HEK293 (cell line): ENCODE data around the gene NEK10.

ENCODE experiments used
- CTCF ChIA-PET: fragments of 350-600 bp; formaldehyde crosslinking; extraction: SDS; loops from one replicate; lab custom pipeline; 2021; ENCODE audit warnings: antibody characterized with exemption; lab: Yijun Ruan, JAX
- POLR2A ChIA-PET: fragments of 300-600 bp; formaldehyde crosslinking; extraction: SDS; loops from one replicate; lab custom pipeline; 2020; ENCODE audit warnings: antibody characterized with exemption, inconsistent platforms; lab: Yijun Ruan, JAX
- H3K27ac ChIP-seq: fragments of 200-500 bp; sonication (Bioruptor generic); 2 replicates; pipeline ENCODE4 v1.5.1; 2014; ENCODE audit warnings: low read depth, low read length, control low read depth, inconsistent platforms; ENCODE audit errors: extremely low read depth
- H3K36me3 ChIP-seq, 2 experiments: fragments of 200-500 bp in 1 of 2; sonication (Bioruptor generic) in 1 of 2; 1 replicate in 1 of 2; 2 replicates in 1 of 2; pipeline ENCODE4 v1.5.1; 2014 to 2017; ENCODE audit warnings: inconsistent platforms in 2 of 2, low read length in 2 of 2; ENCODE audit not compliant: control insufficient read depth in 2 of 2, insufficient read depth in 1 of 2
- H3K4me1 ChIP-seq: fragments of 200-500 bp; sonication (Bioruptor generic); 2 replicates; pipeline ENCODE4 v1.5.1; 2014; ENCODE audit warnings: mild to moderate bottlenecking, low read length, inconsistent platforms; ENCODE audit not compliant: control insufficient read depth, insufficient read depth
- H3K4me3 ChIP-seq: 2 replicates; pipeline ENCODE4 v1.5.1; 2011; ENCODE audit warnings: low read depth, mild to moderate bottlenecking, control low read depth, low read length, moderate library complexity
- H3K9me3 ChIP-seq: fragments of 200-500 bp; sonication (Bioruptor generic); 2 replicates; pipeline ENCODE4 v1.5.1; 2014; ENCODE audit warnings: low read depth, low read length, inconsistent platforms; ENCODE audit not compliant: control insufficient read depth, insufficient read depth
- KLF16 ChIP-seq: fragments of 450-650 bp; formaldehyde crosslinking; IDR thresholded peaks from 2 replicates; pipeline ENCODE4 v1.5.1; 2017; ENCODE audit warnings: missing biosample characterization, missing genetic modification characterization
- PRDM1 ChIP-seq: fragments of 450-650 bp; formaldehyde crosslinking; IDR thresholded peaks from 2 replicates; pipeline ENCODE4; 2016; ENCODE audit warnings: missing biosample characterization, missing genetic modification characterization
- PRDM2 ChIP-seq: fragments of 450-650 bp; formaldehyde crosslinking; IDR thresholded peaks from 2 replicates; pipeline ENCODE4 v1.5.1; 2016; ENCODE audit warnings: missing biosample characterization, missing genetic modification characterization, borderline replicate concordance
- SCRT2 ChIP-seq: fragments of 450-650 bp; formaldehyde crosslinking; IDR thresholded peaks from 2 replicates; pipeline ENCODE4 v1.5.1; 2016; ENCODE audit warnings: missing biosample characterization, missing genetic modification characterization
- SP2 ChIP-seq: fragments of 450-650 bp; formaldehyde crosslinking; IDR thresholded peaks from 2 replicates; pipeline ENCODE4 v1.5.1; 2016; ENCODE audit warnings: missing biosample characterization, missing genetic modification characterization
- TCF7L2 ChIP-seq: IDR thresholded peaks from 2 replicates; pipeline ENCODE4 v1.6.1; 2011; ENCODE audit warnings: low read depth, mild to moderate bottlenecking, inconsistent platforms, low read length, moderate library complexity, borderline replicate concordance
- TSHZ1 ChIP-seq: fragments of 450-650 bp; formaldehyde crosslinking; IDR thresholded peaks from 2 replicates; pipeline ENCODE4 v1.5.1; 2016; ENCODE audit warnings: missing biosample characterization, missing genetic modification characterization, borderline replicate concordance
- YY2 ChIP-seq: fragments of 450-650 bp; formaldehyde crosslinking; IDR thresholded peaks from 2 replicates; pipeline ENCODE4 v1.5.1; 2016; ENCODE audit warnings: missing biosample characterization, missing genetic modification characterization
- ZNF157 ChIP-seq: fragments of 450-650 bp; formaldehyde crosslinking; IDR thresholded peaks from 2 replicates; pipeline ENCODE4 v1.5.1; 2016; ENCODE audit warnings: missing biosample characterization, missing genetic modification characterization
- ZNF184 ChIP-seq: fragments of 450-650 bp; IDR thresholded peaks from 2 replicates; pipeline ENCODE4 v1.5.1; 2018; ENCODE audit warnings: missing biosample characterization, mild to moderate bottlenecking, missing genetic modification characterization
- ZNF274 ChIP-seq, 2 experiments: fragments of 200-500 bp in 1 of 2; fragments of 450-650 bp in 1 of 2; sonication (Bioruptor generic) in 1 of 2; formaldehyde crosslinking in 1 of 2; IDR thresholded peaks; 2 replicates each; pipeline versions ENCODE4 v1.5.1 to v1.6.1; 2014 to 2016; ENCODE audit warnings: borderline replicate concordance in 1 of 2, inconsistent platforms in 1 of 2, low read length in 1 of 2, missing biosample characterization in 1 of 2, missing genetic modification characterization in 1 of 2
- ZNF391 ChIP-seq: fragments of 450-650 bp; formaldehyde crosslinking; IDR thresholded peaks from 2 replicates; pipeline ENCODE4 v1.5.1; 2016; ENCODE audit warnings: low read depth, missing biosample characterization, missing genetic modification characterization, borderline replicate concordance
- ZNF404 ChIP-seq: fragments of 450-650 bp; formaldehyde crosslinking; IDR thresholded peaks from 2 replicates; pipeline ENCODE4 v1.5.1; 2017; ENCODE audit warnings: missing biosample characterization, missing genetic modification characterization
- ZNF433 ChIP-seq: fragments of 450-650 bp; formaldehyde crosslinking; IDR thresholded peaks from 2 replicates; pipeline ENCODE4 v1.5.1; 2016; ENCODE audit warnings: missing biosample characterization, missing genetic modification characterization, low read depth
- ZNF501 ChIP-seq: fragments of 450-650 bp; formaldehyde crosslinking; IDR thresholded peaks from 2 replicates; pipeline ENCODE4 v1.5.1; 2016; ENCODE audit warnings: missing biosample characterization, missing genetic modification characterization
- ZNF521 ChIP-seq: fragments of 450-650 bp; formaldehyde crosslinking; IDR thresholded peaks from 2 replicates; pipeline ENCODE4 v1.5.1; 2017; ENCODE audit warnings: missing biosample characterization, mild to moderate bottlenecking, missing genetic modification characterization
- ZNF555 ChIP-seq: fragments of 450-650 bp; formaldehyde crosslinking; conservative IDR thresholded peaks from 2 replicates; pipeline ENCODE4 v1.5.1; 2017; ENCODE audit warnings: missing biosample characterization, mild to moderate bottlenecking, missing genetic modification characterization, inconsistent platforms
- ZNF677 ChIP-seq: fragments of 450-650 bp; IDR thresholded peaks from 2 replicates; pipeline ENCODE4 v1.5.0; 2018; ENCODE audit warnings: missing biosample characterization, mild to moderate bottlenecking, missing genetic modification characterization, moderate library complexity
- ZNF792 ChIP-seq: fragments of 450-650 bp; formaldehyde crosslinking; IDR thresholded peaks from 2 replicates; pipeline ENCODE4 v1.5.1; 2016; ENCODE audit warnings: missing biosample characterization, missing genetic modification characterization
- TF ChIP-seq, protein P1 (sequence below): fragments of 450-650 bp; formaldehyde crosslinking; IDR thresholded peaks from 2 replicates; pipeline ENCODE4 v1.5.1; 2017; ENCODE audit warnings: missing biosample characterization, missing genetic modification characterization

The NEK10 gene

DNA sequence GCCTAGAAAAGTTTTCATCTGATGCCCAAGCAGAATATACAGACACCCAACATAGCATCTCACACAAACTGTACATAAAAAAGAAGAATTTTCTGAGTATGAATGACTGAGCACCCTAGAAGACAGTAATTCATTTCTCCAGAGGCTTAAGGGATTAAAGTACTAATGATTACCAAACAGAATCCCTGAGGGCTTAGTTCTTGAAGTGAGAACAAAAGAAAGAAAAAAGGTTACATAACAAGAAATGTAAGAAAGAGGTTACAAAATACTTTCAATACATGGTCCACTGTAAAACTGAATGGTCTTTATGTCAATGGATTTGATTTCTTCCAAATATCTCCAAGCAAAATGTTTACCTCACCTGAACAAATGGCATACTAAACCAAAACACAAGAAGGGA, 9.1 kb upstream of the NEK10 start:
- Histone ChIP-seq H3K36me3 (peaks cover 3 to 7% of the 10 kb centered on the region in 2 experiments), H3K9me3 (no peaks in the 10 kb centered on the region), H3K27ac (no peak overlapping the region), H3K4me3 (no peak overlapping the region), H3K4me1 (no peaks in the 10 kb centered on the region)
- ChIA-PET CTCF (no interaction called here), POLR2A (no interaction called here)
- TF ChIP-seq ZNF433 (tag by site-specific recombination): no peak
- no peak for TF ChIP-seq ZNF792 (tag by site-specific recombination)
- no peak for TF ChIP-seq PRDM1
- TF ChIP-seq TSHZ1 (tag by site-specific recombination): no peak
- no peak for TF ChIP-seq SP2 (tag by site-specific recombination)
- TF ChIP-seq, protein P1, sequence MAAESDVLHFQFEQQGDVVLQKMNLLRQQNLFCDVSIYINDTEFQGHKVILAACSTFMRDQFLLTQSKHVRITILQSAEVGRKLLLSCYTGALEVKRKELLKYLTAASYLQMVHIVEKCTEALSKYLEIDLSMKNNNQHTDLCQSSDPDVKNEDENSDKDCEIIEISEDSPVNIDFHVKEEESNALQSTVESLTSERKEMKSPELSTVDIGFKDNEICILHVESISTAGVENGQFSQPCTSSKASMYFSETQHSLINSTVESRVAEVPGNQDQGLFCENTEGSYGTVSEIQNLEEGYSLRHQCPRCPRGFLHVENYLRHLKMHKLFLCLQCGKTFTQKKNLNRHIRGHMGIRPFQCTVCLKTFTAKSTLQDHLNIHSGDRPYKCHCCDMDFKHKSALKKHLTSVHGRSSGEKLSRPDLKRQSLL (tag by site-specific recombination): no peak
- no peak for TF ChIP-seq ZNF184 (tag by site-specific recombination)
- no peak for TF ChIP-seq PRDM2 (tag by site-specific recombination)
- TF ChIP-seq ZNF391 (tag by site-specific recombination): no peak
- TF ChIP-seq KLF16: no peak
- TF ChIP-seq ZNF555 (tag by site-specific recombination): no peak
- no peak for TF ChIP-seq ZNF157
- no peak for TF ChIP-seq YY2 (tag by site-specific recombination)
- TF ChIP-seq ZNF677: no peak
- no peak for TF ChIP-seq ZNF274 (IDR thresholded peaks at IDR 0.05; ENCODE audit: low read length)
- no peak for TF ChIP-seq ZNF274 (tag by site-specific recombination; IDR thresholded peaks at IDR 0.05; ENCODE audit: borderline replicate concordance)
- TF ChIP-seq ZNF521 (tag by site-specific recombination): no peak
- no peak for TF ChIP-seq ZNF501 (tag by site-specific recombination)
- no peak for TF ChIP-seq SCRT2 (tag by site-specific recombination)
- TF ChIP-seq TCF7L2: no peak
- no peak for TF ChIP-seq ZNF404 (tag by site-specific recombination)
